Muscle of back (tissue), 11 donors: ENCODE measurements around the gene RABEP1. TPM values are rescaled to one million over a fixed set of nuclear protein-coding genes. Genes with fewer than 3 reads are reported as not detected.

Source experiments
- DNase-seq, 3 donors: peaks; one replicate each; pipeline versions ENCODE4 v3.0.0 to v3.0.0-alpha.2; 2013
- polyA plus RNA-seq, 10 donors: library from polyadenylated mRNA; unstranded; fragments of 120-200 nt; gene quantifications; one replicate each; pipeline ENCODE4 v1.2.1, GENCODE V29; 2013; ENCODE audit not compliant: insufficient read length in 10 of 10

RABEP1 gene
- polyA plus RNA-seq, 10 donors: 45.4 to 75.4 (median 55.1) TPM

GRCh38 chr17:5355421-5356129, 73.5 kb downstream of the RABEP1 start:
- peak; percentile 16 to 63 (median 19) for DNase-seq

- no peak for DNase-seq
Observed at GRCh38 chr17:5361426-5361825, 79.3 kb downstream of the RABEP1 start.

- DNase-seq: no peak
Observed at GRCh38 chr17:5362162-5362811, 80.2 kb downstream of the RABEP1 start.

- no peak for DNase-seq
Observed at GRCh38 chr17:5364156-5364555, 82.1 kb downstream of the RABEP1 start.

GRCh38 chr17:5364696-5365095, 82.6 kb downstream of the RABEP1 start:
- DNase-seq: no peak

- no peak for DNase-seq
Observed at GRCh38 chr17:5365831-5366230, 83.7 kb downstream of the RABEP1 start.

- no peak for DNase-seq
Observed at GRCh38 chr17:5370411-5370810, 88.3 kb downstream of the RABEP1 start.

GRCh38 chr17:5373112-5373511, 91.0 kb downstream of the RABEP1 start:
- DNase-seq: no peak

GRCh38 chr17:5378566-5379207, 96.6 kb downstream of the RABEP1 start:
- no peak for DNase-seq

- DNase-seq: no peak
Observed at GRCh38 chr17:5379351-5380107, 97.4 kb downstream of the RABEP1 start.

- peak in 1 of 3 donors; percentile 8 for DNase-seq
Observed at GRCh38 chr17:5380491-5381135, 98.5 kb downstream of the RABEP1 start.

- DNase-seq: no peak
Observed at GRCh38 chr17:5381542-5381941, 99.5 kb downstream of the RABEP1 start.

GRCh38 chr17:5391678-5392077, 109.6 kb downstream of the RABEP1 start:
- no peak for DNase-seq

- no peak for DNase-seq
Observed at GRCh38 chr17:5396612-5397011, 114.5 kb downstream of the RABEP1 start.

- no peak for DNase-seq
Observed at GRCh38 chr17:5399767-5400166, 117.7 kb downstream of the RABEP1 start.

GRCh38 chr17:5405400-5405799, 123.3 kb downstream of the RABEP1 start:
- DNase-seq: no peak

- DNase-seq: no peak
Observed at GRCh38 chr17:5408186-5408585, 126.1 kb downstream of the RABEP1 start.

- no peak for DNase-seq
Observed at GRCh38 chr17:5410594-5411272, 128.6 kb downstream of the RABEP1 start.

- DNase-seq: peak in 1 of 3 donors; percentile 48
Observed at GRCh38 chr17:5413682-5414081, 131.6 kb downstream of the RABEP1 start.

GRCh38 chr17:5416901-5417300, 134.8 kb downstream of the RABEP1 start:
- no peak for DNase-seq

- DNase-seq: peak in 1 of 3 donors; percentile 50
Observed at GRCh38 chr17:5418858-5419355, 136.8 kb downstream of the RABEP1 start.
